ENCODE measurements around the gene SIL1.

The SIL1 gene

DNA sequence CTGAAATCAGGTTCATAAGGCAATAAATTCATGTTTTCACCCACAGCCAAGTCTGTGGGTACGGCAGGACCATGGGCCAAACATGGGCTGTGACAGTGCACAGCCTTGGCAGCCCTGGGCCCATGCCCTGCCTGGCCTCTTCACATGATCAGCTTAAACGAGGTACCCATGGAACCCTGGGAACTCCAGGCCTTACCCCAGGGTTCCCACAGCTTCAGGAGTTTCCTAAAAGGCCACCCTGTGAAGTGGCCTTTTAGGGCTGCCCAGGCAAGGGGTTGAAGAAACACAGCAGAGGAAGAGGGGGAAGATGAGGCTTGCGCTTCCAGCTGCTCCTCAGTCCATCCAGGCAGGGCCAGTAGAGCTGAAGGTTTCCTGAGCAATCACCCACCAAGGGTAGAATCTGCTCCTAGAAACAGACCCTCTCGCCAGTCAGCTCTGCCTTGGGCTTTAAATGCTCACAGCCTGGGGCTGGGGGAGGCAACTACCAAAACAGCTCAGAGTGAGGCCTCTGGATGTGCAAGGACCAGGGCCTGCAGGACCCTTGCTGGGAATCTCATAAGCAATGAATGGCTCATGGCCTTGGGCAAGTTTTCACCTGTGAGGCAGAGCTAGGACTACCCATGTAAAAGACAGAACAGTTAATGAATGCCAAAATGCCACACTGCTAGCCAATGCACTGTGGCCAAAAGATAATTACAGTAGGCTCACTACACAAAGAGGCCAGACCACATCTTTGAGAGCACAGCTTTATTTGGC lies 243.7 kb downstream of the SIL1 start:
- DNase-seq (ENCODE audit: low spot score) = no peak

- DNase-seq (ENCODE audit: low spot score) = no peak
Observed at GRCh38 chr5:138953387-138954256, 244.5 kb downstream of the SIL1 start.

- DNase-seq (ENCODE audit: low spot score) = no peak
Observed at GRCh38 chr5:138952962-138953361, 245.2 kb downstream of the SIL1 start.

DNA sequence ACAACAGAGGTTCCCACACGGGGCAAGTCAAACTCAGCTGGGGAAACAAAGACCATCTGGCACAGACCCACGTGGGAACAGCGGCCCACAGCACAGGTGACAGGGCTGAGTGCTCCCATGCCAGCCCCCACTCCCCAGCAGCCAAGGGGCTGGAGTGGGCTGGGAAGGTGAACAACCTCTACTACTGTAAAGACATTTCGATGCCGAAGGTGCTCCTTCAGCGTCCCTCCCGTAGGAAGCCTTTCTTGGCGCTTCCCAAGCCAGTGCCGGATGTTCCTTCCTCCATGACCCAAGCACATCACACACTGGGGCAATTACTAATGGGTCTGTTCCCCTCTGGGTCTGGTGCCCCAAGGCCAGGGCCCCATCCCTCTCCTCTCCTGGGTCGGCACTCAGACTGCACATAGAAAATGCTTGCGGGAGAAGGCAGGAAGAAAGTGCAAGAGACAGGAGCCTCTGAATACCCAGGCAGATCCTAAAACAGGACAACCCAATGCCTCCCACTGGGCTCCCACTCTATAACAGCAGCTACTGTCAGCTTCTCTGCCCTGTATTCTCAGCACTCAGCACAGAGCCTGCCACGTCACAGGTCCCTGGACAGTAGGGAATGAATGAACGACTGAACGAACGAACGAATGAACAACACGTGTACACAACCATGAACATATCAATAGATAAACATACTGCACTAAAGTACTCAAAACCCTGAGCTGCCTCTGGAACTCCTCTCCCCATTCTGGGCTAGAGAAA lies 246.0 kb downstream of the SIL1 start:
- DNase-seq (ENCODE audit: low spot score) = no peak

DNA sequence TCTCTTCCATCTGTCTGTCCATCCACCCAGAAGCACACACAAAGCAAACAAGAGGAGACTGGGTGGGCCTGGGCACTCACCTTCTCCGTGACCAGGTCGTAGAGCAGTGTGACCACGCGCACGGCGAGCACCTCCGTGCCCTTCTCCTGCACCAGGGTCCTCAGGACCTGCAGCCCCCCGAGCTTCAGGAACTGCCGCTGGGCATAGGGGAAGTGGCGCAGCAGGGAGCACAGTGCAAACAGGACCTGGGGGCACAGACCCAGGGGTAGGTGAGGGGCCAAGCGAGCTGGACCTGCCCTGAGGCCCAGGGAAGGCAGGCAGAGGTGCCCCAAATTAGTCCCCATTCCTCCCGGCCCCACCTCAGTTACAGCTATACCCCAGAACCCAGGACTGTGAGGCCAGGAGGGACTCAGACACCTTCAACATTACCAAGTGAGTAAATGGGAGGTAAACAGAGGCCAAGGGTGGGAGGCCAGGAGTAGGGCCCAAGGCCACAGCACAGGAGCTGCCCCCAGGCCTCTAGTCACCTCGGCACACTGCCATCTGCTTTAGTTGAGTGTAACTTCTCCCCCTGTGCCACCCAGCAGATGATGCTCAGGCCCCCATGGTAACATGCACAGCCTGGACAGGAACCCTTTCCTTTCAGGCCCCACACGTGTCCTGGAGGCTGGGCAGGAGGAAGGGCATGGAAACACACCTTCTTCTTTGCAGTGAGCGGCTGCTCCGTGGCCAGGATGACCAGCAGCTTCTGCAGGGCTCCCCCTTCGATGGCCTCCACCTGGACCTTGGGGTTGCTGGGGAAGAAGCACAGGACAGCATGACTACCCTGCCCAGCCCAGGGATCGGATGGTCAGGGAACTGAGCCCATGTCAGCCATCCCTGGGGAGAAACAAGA lies 246.8 kb downstream of the SIL1 start:
- no peak for DNase-seq (ENCODE audit: low spot score)

DNA sequence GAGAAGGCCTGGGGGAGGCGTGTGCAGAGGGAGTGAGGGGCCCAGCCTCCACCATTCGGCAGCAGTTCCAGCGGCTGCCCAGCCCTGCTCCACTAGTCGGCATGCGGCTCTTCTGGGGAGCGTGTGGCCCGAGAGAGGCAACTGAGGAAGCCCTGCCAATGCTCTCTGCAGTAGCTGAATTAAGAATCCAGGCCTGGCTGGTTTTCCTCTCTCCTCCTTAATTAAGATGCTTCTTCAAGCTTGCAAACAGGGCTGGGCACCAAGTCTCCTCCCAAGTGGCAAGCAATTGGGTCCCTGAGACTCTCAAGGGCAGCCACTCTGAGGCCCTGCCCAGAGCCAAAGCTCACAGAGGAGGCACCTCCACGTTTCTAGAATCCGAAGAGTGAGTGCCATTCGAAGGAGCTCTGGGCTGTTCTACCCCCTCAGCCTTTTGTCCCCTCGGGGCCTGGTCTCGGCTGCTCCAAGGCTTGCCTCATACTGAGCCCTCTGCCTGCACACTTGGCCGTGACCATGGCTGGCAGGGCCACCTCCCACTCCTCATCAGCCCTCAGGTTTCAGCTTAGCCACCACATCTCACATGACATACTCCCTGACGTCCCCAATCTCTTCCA lies 247.6 kb downstream of the SIL1 start:
- DNase-seq (ENCODE audit: low spot score) = no peak

- DNase-seq (ENCODE audit: low spot score) = no peak
Observed at GRCh38 chr5:138949988-138950387, 248.2 kb downstream of the SIL1 start.

DNA sequence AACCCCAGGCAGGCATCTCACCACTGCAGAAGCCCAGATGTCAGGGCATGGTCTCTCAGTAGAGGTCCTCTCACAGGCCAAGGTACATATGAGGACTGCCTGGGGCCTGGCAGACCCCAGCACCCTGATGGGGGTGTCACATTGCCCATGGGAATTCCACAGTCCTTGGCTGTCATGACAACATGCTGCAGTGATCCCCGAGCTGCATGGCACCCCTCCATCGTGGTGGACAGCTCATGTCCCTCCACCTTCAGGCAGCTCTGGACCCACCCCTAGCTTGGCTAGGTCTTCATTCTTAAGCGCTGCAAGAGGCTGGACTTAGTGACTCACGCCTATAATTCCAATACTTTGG lies 249.0 kb downstream of the SIL1 start:
- no peak for DNase-seq (ENCODE audit: low spot score)

GRCh38 chr5:138948471-138949222 lies 249.5 kb downstream of the SIL1 start:
- DNase-seq (ENCODE audit: low spot score) = no peak

- no peak for DNase-seq (ENCODE audit: low spot score)
Observed at GRCh38 chr5:138947780-138948179, 250.4 kb downstream of the SIL1 start.

GRCh38 chr5:138946831-138947560 lies 251.2 kb downstream of the SIL1 start:
- DNase-seq (ENCODE audit: low spot score) = no peak

DNA sequence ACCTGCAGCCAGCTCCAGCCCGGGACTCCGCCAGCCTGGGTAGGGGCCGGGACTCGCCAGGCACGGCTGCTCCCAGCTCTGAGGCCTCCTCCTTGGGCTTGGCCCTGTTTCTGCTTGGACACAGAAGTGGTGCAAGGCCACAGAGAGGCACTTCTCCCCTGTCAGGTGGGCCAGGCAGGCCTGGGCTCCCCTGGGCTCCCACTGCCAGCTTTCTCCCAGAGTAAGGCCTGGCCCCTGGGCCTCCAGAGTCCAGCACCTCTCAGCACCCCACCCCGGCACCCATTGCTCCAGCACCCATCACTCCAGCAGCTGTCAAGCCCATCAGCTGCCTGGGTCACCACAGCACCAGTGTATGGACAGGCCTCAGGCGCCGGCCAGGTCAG lies 251.9 kb downstream of the SIL1 start:
- DNase-seq (ENCODE audit: low spot score) = no peak

DNA sequence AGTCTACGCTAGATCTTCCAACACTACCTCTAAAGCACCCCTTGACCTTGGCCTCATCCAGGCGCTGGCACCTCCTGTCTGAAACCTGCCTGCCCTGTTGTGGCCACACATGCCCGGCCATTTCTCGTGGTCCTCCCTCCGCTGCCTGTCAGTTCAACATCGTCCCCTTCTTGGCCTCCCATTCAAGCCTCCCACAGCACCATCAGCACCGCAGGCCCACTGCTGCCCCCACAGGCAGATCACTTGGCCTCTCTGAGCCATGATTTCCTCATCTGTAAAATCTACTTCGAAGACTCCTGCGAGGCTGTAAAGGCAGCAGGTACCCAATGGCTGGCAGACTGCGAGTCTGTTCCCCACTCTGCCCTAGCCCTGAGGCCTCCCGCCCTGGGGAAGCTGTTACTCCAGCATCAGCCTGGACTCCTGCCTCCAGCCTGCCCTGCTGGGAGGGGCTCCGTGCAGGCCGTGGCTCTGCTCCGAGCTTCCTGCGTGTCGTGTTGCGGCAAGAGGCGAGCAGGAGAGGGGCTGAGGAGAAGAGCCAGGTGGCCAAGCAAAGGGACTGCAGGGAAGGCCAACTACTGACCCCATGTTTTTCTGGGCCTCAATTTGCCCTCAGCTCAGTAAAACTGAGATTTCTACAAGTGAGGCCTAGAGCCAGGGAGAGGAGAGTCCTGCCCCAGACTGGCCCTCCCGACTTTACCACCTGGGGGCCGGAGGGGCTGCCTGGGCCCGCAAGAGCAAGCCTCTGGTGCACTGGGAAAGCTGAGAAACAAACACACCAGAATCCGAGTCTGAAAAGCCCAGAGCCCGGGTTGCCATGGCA lies 252.5 kb downstream of the SIL1 start:
- DNase-seq (ENCODE audit: low spot score) = no peak

DNA sequence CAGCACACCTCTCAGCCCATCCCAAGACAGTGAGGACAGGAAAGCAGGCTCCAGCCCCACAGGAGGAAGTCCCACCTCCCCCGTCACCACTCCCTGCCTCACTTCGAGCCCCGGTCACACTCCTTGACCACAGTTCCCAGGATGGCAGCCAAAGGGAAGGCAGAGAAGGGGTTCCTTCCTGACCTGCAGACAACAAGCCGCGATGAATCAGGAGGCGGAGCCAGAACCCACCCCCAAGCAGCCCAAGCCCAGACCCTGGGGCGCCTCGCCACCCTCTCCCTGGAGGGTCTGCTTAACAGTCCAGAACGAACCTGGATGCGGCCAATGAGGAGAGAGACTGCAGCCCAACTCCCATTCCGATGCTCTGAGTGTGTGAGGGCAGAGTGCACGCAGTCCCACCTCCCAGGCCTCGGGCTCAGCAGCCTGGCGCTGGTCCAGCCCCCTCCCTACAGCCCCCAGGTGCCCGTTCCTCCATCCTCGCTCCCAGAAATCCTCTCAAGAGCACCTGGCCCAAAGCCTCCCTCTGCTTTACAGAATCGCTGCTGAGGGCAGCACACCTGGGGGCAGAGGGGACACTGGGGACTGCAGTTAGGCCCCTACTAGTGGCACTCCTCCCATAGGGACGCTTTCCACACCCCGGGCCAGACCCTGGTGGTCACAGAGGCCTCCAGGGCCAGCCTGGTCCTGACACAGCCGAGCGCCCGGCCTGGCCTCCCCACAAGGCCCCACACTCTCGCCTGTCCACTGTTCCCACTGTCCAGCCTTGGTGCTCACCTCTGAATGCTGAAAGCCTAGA lies 253.4 kb downstream of the SIL1 start:
- DNase-seq (ENCODE audit: low spot score) = no peak

GRCh38 chr5:138943599-138944173 lies 254.5 kb downstream of the SIL1 start:
- no peak for DNase-seq (ENCODE audit: low spot score)

DNA sequence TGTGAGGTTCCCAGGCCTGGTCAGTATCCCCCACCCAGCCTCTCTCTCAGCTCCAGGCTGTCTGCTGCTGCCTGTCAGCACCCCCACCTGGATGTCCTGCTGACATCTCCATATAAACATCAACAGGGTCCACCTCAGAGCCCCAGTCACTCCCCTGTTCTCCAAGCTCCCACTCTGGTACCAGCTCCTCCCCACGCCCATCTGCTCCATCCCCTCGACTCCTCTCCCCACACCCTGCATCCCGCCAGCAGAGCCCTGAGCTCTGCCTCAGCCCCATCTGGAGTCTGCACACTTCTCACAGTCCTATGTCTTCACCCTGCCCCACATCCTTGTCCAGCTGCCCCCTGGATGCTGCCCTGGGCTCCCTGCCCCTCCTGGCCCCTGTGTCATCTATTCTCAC lies 255.3 kb downstream of the SIL1 start:
- no peak for DNase-seq (ENCODE audit: low spot score)

DNA sequence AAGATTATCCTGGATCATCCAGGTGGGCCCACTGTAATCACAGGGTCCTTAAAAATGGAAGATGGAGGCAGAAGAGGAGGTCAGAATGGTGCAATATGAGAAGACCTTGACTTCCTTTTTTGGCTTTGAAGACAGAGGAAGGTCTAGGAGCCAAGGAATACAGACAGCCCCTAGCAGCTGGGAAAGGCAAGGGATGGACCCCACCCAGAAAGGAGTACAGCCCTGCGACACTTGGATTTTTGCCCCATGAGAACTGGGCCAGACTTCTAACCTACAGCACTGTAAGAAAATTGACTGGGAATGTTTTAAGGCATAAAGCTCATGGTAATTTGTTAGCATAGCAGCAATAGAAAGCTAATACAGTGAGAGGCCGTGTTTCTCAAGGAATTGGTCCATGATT lies 256.1 kb downstream of the SIL1 start:
- no peak for DNase-seq (ENCODE audit: low spot score)

DNA sequence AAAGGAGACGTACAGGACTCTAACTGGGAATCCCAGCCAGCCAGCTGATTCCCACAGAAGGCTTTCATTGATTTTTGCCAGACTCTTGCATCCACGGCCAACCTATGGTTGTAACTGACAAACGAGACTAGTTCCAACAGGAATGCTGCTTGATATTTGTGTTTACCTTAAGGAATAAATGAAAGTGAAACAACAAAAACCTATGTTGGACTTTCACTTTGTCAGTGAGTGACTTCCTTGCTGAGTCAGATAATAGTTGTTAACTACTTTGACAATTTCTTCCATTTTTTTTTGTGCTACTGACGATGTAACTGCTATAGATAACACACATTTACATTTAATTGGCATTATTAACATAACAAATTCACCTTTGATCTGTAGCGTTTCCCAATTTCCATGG lies 259.6 kb downstream of the SIL1 start:
- no peak for DNase-seq (ENCODE audit: low spot score)

Measured in kidney capillary endothelial cell (primary cell).